Stimulated activated naive CD8-positive, alpha-beta T cell treated with anti-CD3 and anti-CD28 coated beads, Interleukin-15, amount 100 ng/mL, for 72 hours (primary cell): ENCODE measurements around the gene SPDYC.

Experiments used
- ATAC-seq: fragments of 150-1000 bp; cut with Tn5 transposase; 2 replicates; pipeline ENCODE4 v1.10.0; 2021; ENCODE audit warnings: mild to moderate bottlenecking, moderate library complexity
- DNase-seq, 2 donors: peaks; one replicate each; pipeline ENCODE4 v3.0.0; 2021 to 2022
- H3K27ac Mint-ChIP-seq, 2 donors: one replicate each; pipeline ENCODE4 v1.8.0; 2022; ENCODE audit warnings: mild to moderate bottlenecking in 2 of 2, mixed read lengths in 2 of 2, moderate library complexity in 2 of 2
- H3K27me3 Mint-ChIP-seq: one replicate; pipeline ENCODE4 v1.8.0; 2022; ENCODE audit warnings: mixed read lengths
- H3K4me1 Mint-ChIP-seq: one replicate; pipeline ENCODE4 v1.8.0; 2022; ENCODE audit warnings: mild to moderate bottlenecking, mixed read lengths
- H3K4me3 Mint-ChIP-seq, 2 donors: one replicate each; pipeline ENCODE4 v1.8.0; 2022; ENCODE audit warnings: mild to moderate bottlenecking in 2 of 2, mixed read lengths in 2 of 2, moderate library complexity in 1 of 2
- H3K9me3 Mint-ChIP-seq, 2 donors: one replicate each; pipeline ENCODE4 v1.8.0; 2022; ENCODE audit warnings: mixed read lengths in 2 of 2

SPDYC gene

GRCh38 chr11:65205602-65205967, 35.6 kb downstream of the SPDYC start:
- DNase-seq (no peak), ATAC-seq (no peak)
- Mint-ChIP-seq H3K27ac (peak overlapping the region in 1 of 2 donors; percentile 17), H3K4me3 (no peak overlapping the region), H3K9me3 (no peaks in the 10 kb centered on the region), H3K4me1 (peaks cover 7% of the 10 kb centered on the region), H3K27me3 (no peaks in the 10 kb centered on the region)

- no peak overlapping the region for H3K4me3 Mint-ChIP-seq
- no peak overlapping the region for H3K27ac Mint-ChIP-seq
- ATAC-seq (no peak), DNase-seq (no peak)
- H3K9me3 Mint-ChIP-seq, result no peaks in the 10 kb centered on the region
- no peaks in the 10 kb centered on the region for H3K27me3 Mint-ChIP-seq
- peaks cover 7% of the 10 kb centered on the region for H3K4me1 Mint-ChIP-seq
These were observed 36.4 kb downstream of the SPDYC start for GRCh38 chr11:65206441-65206841.

- Mint-ChIP-seq H3K9me3 (no peaks in the 10 kb centered on the region), H3K27ac (peak overlapping the region in 1 of 2 donors; percentile 17), H3K4me3 (no peak overlapping the region), H3K4me1 (peaks cover 7% of the 10 kb centered on the region), H3K27me3 (no peaks in the 10 kb centered on the region)
- DNase-seq (no peak), ATAC-seq (no peak)
These were observed 36.9 kb downstream of the SPDYC start for GRCh38 chr11:65206901-65207300.

- no peak for DNase-seq
- no peak overlapping the region for H3K4me3 Mint-ChIP-seq
- peaks cover 13% of the 10 kb centered on the region for H3K4me1 Mint-ChIP-seq
- no peak overlapping the region for H3K27ac Mint-ChIP-seq
- no peak for ATAC-seq
- H3K9me3 Mint-ChIP-seq, result no peaks in the 10 kb centered on the region
- H3K27me3 Mint-ChIP-seq, result no peaks in the 10 kb centered on the region
These were observed 38.1 kb downstream of the SPDYC start for GRCh38 chr11:65207918-65208784.

GRCh38 chr11:65208785-65209710, 39.0 kb downstream of the SPDYC start:
- ATAC-seq (no peak), DNase-seq (no peak)
- Mint-ChIP-seq H3K4me1 (peaks cover 22% of the 10 kb centered on the region), H3K9me3 (no peaks in the 10 kb centered on the region), H3K27me3 (no peaks in the 10 kb centered on the region), H3K27ac (peak overlapping the region; percentile 8 to 36), H3K4me3 (no peak overlapping the region)

GRCh38 chr11:65209711-65210360, 39.8 kb downstream of the SPDYC start:
- H3K27ac Mint-ChIP-seq, result no peak overlapping the region
- H3K27me3 Mint-ChIP-seq, result no peaks in the 10 kb centered on the region
- peaks cover 26% of the 10 kb centered on the region for H3K4me1 Mint-ChIP-seq
- H3K9me3 Mint-ChIP-seq, result no peaks in the 10 kb centered on the region
- DNase-seq (no peak), ATAC-seq (no peak)
- no peak overlapping the region for H3K4me3 Mint-ChIP-seq

GRCh38 chr11:65210361-65210731, 40.3 kb downstream of the SPDYC start:
- no peak overlapping the region for H3K4me3 Mint-ChIP-seq
- peaks cover 0 to 1% of the 10 kb centered on the region in 2 donors for H3K9me3 Mint-ChIP-seq
- ATAC-seq (no peak), DNase-seq (no peak)
- H3K27me3 Mint-ChIP-seq, result no peaks in the 10 kb centered on the region
- H3K4me1 Mint-ChIP-seq, result peaks cover 25% of the 10 kb centered on the region
- H3K27ac Mint-ChIP-seq, result no peak overlapping the region

GRCh38 chr11:65210748-65211147, 40.7 kb downstream of the SPDYC start:
- Mint-ChIP-seq H3K27ac (no peak overlapping the region), H3K27me3 (no peaks in the 10 kb centered on the region), H3K4me3 (no peak overlapping the region), H3K4me1 (peaks cover 29% of the 10 kb centered on the region), H3K9me3 (peaks cover 0 to 5% of the 10 kb centered on the region in 2 donors)
- ATAC-seq, result no peak
- DNase-seq, result no peak

GRCh38 chr11:65211293-65212105, 41.5 kb downstream of the SPDYC start:
- Mint-ChIP-seq H3K9me3 (peaks cover 0 to 7% of the 10 kb centered on the region in 2 donors), H3K4me3 (no peak overlapping the region), H3K27me3 (no peaks in the 10 kb centered on the region), H3K27ac (peak overlapping the region in 1 of 2 donors; percentile 42), H3K4me1 (peaks cover 31% of the 10 kb centered on the region)
- ATAC-seq (no peak), DNase-seq (no peak)

- H3K4me3 Mint-ChIP-seq, result no peak overlapping the region
- peak overlapping the region in 1 of 2 donors; percentile 44 for H3K27ac Mint-ChIP-seq
- peaks cover 31% of the 10 kb centered on the region for H3K4me1 Mint-ChIP-seq
- ATAC-seq (no peak), DNase-seq (no peak)
- H3K9me3 Mint-ChIP-seq, result peaks cover 0 to 7% of the 10 kb centered on the region in 2 donors
- H3K27me3 Mint-ChIP-seq, result no peaks in the 10 kb centered on the region
These were observed 42.3 kb downstream of the SPDYC start for GRCh38 chr11:65212226-65212801.

- ATAC-seq (peak; percentile 73), DNase-seq (peak in 1 of 2 donors; percentile 36)
- peaks cover 0 to 7% of the 10 kb centered on the region in 2 donors for H3K9me3 Mint-ChIP-seq
- H3K27me3 Mint-ChIP-seq, result no peaks in the 10 kb centered on the region
- H3K4me3 Mint-ChIP-seq, result peak overlapping the region in 1 of 2 donors; percentile 19
- peak overlapping the region; percentile 15 to 69 for H3K27ac Mint-ChIP-seq
- H3K4me1 Mint-ChIP-seq, result peaks cover 31% of the 10 kb centered on the region
These were observed 43.5 kb downstream of the SPDYC start for GRCh38 chr11:65213322-65214211.

GRCh38 chr11:65214212-65214845, 44.3 kb downstream of the SPDYC start:
- DNase-seq, result no peak
- Mint-ChIP-seq H3K4me1 (peaks cover 34% of the 10 kb centered on the region), H3K4me3 (peak overlapping the region; percentile 19 to 50), H3K27ac (peak overlapping the region in 1 of 2 donors; percentile 50), H3K9me3 (peaks cover 0 to 7% of the 10 kb centered on the region in 2 donors), H3K27me3 (no peaks in the 10 kb centered on the region)
- ATAC-seq, result no peak

GRCh38 chr11:65215441-65216076, 45.5 kb downstream of the SPDYC start:
- DNase-seq (peak; percentile 33 to 38), ATAC-seq (peak; percentile 37)
- Mint-ChIP-seq H3K4me3 (peak overlapping the region in 1 of 2 donors; percentile 49), H3K27me3 (no peaks in the 10 kb centered on the region), H3K4me1 (peaks cover 39% of the 10 kb centered on the region), H3K9me3 (peaks cover 0 to 7% of the 10 kb centered on the region in 2 donors), H3K27ac (peak overlapping the region; percentile 0 to 96)
